ENCODE measurements around the gene ZFHX3.

ZFHX3 gene

DNA sequence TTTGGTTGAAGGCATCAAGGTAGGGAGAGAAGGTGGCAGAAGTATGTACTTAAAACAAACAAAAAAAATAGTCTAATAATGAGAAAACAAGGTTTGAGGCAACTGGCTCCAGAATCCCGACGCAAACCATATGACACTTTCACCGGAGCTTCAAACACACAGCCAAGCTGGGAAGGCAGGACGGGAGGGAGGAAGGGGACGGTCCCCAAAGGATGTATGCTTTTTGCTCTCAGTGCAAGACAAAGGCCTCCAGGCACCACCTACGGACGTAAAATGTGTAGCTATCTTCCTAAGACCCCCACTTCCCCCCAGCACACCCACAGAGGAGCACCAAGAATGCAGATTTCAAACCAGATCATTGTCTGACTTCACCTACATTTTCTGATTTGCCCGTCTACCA lies 102.3 kb downstream of the ZFHX3 start:
- no peak for DNase-seq

DNA sequence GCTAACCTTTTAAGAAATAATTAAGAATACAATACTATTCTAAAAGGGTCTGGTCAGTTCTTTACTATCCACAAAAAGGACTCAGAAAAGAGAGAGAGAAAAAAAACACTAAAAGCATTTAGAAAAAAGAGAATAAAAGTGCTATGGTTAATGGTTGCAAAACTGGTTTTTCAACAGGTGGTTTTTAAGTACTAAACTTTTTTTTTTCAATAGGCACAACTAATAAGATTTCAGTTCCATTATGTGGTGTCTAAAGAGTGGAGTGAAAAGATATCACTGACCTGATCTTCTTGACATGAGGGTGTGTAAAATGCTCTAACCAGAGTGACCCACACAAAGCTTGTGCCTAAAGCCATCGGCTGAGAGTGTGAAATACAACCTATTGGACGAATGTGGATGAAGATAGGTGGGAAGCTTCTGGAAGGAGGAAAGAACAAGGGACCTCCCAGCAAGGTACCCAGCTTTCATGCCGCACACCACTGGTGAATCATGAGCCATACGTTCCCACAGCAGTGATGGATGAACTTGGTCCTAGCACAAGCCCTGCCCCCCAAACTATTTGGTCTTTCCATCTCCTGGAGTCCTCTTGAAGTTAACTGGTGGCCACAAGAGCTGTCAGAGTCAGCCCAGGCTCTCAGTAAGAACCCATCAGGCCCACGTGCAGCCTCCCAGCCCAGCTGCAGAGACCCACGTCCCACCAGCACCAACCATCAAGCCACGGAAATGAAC lies 103.0 kb downstream of the ZFHX3 start:
- DNase-seq: no peak

DNA sequence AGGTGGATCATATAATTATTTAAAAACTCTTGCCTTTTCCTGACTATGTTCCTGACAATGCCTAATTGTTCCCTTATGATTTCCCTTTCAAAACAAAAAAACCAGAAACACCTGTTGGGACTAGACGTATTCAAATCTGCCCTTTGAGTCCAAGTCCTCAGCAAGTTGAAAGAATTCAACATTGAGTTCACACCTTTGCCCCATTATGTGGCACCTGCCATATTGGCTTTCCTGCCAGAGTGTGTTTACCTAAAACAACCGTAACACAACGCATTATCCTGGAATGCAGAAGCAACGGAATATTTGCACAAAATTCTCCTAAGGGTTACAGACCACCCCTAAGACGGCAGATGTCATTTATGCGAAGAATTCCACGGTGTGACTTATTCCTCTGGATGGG lies 105.9 kb downstream of the ZFHX3 start:
- no peak for DNase-seq

DNA sequence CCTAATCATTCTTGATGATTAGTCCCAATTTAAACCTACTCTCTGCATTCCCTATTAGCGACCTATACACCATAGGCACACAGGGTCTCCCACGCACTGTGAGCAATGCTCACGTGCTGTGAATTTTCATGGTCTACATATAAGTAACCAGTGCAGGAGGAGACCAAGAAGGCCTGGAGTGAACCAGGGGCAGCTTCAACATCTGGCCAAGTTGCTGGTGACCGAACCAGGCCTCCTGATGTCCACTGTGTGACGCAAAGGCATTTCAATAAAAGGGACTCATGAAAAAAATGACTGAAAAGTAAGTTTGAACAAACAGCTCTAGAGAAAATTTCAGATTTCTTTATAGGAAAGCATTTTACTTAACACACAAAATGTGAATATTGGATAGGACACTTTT lies 107.0 kb downstream of the ZFHX3 start:
- DNase-seq: no peak

GRCh38 chr16:72939247-72939646 lies 108.7 kb downstream of the ZFHX3 start:
- no peak for DNase-seq

DNA sequence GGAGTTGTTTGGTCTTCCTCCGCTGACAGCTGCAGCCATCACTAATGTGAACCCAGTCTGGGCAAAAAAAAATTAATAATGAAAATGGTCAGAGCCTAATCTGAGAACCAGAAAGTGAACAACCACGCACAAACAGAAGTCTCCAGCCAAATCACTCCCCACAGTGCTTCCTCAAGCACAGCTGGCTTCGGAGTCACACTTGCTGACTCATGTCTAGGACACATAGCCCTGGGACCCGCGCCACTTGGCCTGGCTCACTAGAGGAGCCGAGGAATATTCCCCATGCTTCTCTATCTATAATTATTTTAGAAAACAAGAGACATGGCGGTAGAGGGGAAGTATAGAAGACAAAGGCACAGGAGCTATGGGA lies 109.1 kb downstream of the ZFHX3 start:
- DNase-seq: no peak

DNA sequence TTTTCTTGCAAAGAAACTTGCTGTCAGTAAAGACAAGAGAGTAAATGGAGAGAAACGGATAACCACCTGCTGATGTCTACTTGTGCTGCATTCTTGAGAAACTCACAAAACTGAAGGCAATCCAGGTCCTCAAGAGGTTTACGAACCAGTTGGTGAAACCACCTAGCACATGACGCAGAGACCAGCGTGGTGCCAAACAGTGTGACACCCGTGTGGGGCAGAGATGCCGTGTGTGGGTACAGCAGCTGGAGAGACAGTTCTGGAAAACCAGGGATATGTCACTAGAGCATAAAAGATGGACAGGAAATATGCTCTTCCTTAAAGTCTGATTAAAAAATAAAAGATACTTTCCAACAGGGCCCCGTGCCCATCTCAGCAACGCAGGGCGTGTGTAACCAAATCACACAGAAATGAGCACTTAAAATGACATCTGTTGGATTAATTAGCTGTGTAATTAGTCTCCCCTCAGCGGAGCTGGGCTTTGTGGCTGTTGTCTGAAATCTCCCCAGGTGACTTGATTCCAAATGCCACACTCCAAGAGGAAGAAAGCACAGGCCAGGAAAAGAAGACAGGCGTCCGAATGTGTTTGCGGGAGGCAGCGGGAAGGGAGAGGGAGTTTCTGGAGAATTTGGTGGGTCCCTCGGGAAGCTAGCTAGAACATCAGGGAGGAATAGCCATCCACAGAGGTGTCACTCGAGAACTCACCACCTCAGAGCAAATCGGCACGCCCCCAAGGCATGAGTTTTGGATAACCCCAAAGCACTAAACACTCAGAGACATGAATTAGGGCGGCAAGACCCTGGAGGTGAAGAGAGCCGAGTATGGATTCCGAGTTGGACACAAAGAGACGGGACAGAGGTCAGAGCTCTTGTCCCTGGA lies 109.8 kb downstream of the ZFHX3 start:
- DNase-seq: no peak

- no peak for DNase-seq
These were observed 110.6 kb downstream of the ZFHX3 start for GRCh38 chr16:72937360-72937759.

GRCh38 chr16:72936408-72936807 lies 111.5 kb downstream of the ZFHX3 start:
- no peak for DNase-seq

DNA sequence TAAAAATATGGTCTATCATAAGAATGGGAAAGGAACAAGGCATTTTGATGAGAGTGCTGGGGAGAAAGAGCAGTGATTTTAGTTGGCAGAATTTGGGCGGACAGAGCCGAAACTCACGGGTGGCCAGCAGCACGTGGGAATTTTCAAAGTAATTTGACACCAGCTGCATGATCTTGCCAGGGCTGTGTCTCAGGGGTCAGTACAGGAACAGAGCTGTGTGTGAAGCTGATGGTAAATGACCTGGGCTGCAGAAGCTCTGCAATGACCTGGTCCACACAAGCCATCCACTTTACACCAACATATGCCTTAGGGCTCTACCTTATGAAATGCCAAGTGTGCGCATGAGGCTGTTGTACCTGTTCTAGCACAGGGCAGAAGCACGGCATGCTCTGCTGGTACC lies 112.0 kb downstream of the ZFHX3 start:
- DNase-seq: no peak

DNA sequence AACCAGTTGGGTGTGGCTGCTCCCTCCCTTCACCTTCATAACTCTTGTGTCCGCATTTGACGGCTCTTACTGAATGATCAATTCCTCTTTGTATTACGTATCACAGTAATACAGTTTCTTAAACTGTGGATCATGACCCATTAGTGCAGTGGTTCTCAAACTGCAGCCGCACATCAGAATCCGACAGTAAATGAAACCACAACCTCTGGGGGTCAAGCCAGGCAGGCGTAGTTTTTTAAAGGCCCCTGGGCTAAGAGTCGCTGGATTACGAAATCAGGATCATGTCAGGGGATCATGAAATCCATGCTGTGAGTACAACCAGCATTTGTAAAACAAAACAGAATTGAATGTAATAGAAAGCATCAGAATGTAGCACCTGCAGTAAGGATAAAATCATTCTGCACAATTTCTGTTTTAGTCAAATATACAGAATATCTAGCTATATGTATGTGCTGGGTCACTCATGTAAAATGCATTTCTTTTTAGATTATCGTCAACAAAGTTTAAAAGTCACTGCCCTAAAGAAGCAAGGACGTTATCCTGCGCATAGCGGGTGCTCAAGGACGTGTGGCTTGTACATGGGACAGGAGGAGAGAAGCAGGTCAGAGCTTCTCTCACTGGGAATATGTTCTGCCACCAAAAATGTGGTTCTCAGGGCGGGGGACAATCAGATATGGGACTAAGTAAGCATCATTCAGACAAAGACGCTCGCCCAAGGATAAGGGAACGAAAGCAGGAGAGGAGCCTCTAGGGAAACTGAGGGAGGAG lies 113.1 kb downstream of the ZFHX3 start:
- DNase-seq: no peak

- DNase-seq: no peak
These were observed 115.1 kb downstream of the ZFHX3 start for GRCh38 chr16:72932677-72933335.

DNA sequence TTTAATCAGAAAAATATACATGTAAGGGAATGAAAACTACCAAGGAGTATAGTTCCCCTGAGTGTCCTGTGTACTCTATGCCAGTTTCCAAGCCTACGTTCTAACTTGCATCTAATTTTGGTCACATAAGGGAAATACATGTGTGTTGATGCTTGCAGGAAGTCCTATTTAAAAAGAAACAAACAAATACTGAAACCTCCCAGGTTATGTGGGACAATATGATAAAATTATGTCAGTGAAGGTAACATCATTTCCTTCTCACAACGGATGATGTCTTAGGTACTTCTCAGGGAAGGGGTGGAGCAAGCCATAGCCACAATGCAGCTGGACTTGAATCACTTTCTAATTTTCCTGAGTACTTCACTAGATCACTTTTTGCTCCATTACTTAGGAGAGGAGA lies 115.9 kb downstream of the ZFHX3 start:
- no peak for DNase-seq

- DNase-seq: no peak
These were observed 117.5 kb downstream of the ZFHX3 start for GRCh38 chr16:72930396-72930795.

- DNase-seq: no peak
These were observed 119.6 kb downstream of the ZFHX3 start for GRCh38 chr16:72928090-72928981.

- no peak for DNase-seq
These were observed 120.5 kb downstream of the ZFHX3 start for GRCh38 chr16:72927199-72928089.

DNA sequence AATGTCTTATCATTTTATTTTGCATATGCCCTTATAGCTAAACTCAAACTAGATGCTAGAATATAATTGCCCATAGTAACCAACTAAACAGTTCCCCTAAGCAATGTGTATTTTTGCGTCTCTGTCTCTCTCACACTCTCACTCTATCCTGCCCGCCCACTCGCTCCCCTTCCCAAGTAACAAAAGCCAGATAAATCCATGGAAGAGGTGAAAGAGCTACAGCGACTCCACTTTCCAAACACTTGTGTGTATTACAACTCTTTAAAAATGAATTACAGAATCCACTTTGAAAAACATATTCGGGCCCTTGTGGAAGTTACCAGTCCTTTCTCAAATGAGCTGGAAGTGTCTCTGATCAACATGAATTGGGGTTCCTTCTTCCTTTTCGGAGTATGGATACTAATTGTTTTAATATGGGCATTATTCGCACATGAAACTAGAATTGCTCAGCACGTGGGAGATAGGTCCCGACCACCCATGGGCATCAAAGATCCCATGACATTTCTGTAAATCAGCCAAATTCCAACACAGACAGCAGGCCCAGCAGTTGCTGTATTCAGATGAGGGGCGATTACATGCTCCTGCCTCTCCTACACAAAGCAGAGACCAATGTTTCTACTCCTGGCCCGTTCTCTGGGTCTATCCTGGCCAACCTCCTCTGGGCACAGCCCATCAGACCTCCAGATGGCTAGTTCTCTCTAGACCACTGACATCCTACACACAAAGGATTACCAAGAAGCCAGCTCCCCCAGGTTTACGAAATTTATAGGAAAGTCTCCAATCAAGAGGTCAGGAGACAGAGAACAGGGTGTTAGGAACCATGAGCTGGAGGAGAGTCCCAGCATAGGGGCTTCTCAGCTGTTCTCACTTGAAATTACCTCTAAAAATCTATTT lies 121.5 kb downstream of the ZFHX3 start:
- DNase-seq: no peak

DNA sequence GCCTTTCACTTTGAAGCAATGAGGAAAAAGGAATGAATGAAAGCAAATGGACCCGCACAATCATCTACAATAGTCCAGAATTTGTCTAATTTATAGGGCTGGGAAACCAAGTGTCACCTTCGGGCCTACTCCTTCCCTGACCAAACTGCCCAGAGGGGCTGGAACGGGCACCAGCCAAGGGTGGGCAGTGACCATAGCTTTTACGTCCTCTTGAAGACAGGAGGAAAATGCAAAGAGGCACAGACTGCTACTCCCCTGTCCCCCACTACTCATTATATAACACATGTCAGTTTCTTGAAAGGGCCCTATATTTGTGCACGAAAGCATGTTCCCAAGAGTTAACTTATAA lies 122.3 kb downstream of the ZFHX3 start:
- no peak for DNase-seq

- no peak for DNase-seq
These were observed 122.8 kb downstream of the ZFHX3 start for GRCh38 chr16:72924927-72925630.
